ENCODE results near the gene CYP1A1.
"Not testable (repeated sequence)": the region's sequence is repeated elsewhere in the genome, so short reads cannot be mapped to it uniquely, and the experiment has no call there.

CYP1A1 gene

DNA sequence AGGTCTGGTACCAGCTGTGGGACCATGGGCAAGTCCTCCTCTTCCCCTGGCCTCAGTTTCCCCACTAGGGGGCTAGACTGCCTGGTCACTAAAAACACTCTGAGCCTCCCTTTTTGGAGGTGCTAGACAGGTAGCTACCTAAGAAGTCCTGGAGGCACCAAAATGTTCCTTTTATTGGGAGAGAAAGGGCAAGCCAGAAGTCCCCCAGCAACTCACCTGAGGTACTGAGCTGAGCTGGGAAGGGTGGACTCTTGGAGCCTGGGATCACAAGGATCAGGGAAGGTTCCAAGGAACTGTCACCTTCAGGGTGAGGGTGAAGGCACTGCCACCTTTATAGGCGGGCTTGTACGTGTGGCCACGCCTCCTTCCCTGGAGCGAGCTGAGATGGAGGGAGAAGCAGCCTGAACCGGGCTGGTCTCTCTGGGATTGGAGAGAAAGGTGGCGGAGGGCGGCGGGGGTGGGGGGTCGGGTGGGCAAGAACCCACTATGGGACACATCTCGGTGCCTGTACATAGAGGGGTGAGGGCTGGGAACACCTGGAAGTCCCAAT is at the start of gene CYP1A1:
Gene CYP1A1, minus strand, starts transcription at position 304 of the 550 bp plus-strand sequence. CDS start 2,431 bp downstream, outside the sequence.
- DNase-seq (ENCODE audit: low spot score): peak; percentile 14

DNA sequence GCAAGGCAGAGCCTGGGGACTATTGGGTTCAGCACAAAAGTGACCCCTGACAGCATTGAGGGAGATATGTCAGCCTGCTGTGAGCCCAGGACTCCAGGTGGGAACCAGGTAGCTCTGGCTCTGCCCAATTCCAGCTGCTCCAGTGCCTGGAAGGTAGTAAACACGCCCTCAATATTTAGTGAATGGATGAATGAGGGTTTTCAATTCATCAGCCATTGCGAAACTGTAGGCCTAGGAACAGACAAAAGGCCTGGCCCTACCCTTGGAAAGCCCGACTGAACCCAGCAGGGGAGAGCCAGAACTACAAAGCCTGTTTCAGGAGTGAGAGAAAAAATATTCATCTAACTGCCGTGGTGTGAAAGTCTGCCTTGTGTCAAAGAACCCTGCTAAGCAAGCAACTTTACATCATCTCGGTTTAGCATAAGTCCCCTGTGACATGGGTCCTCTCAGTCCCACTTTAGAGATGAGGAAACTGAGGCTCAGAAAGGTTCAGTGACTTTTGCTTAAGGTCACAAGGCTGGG is 48.5 kb upstream of the CYP1A1 start:
- DNase-seq (ENCODE audit: low spot score): no peak

DNA sequence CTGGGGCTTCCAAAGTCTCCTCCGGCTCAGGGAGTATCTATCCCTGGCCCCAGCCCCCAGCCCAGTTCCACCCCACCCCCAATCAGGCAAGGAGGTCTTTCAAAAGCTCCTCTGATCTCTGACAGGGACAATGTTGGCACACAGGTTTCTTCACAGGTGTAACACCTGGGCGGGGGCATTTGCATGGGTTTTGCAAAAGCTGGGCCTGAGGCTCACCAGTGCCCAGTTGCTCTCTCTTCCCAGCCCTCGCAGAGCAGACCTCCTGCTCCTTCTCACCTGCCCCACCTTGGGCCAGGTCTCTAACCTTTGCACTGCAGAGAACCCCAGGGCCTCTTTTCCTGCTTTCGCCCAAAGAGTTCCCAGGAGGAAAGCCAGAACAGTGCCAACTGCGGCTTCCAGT is 48.0 kb upstream of the CYP1A1 start:
- no peak for DNase-seq (ENCODE audit: low spot score)

GRCh38 chr15:74770211-74770903 is 45.0 kb upstream of the CYP1A1 start:
- DNase-seq (ENCODE audit: low spot score): no peak

- no peak for DNase-seq (ENCODE audit: low spot score)
Measured at GRCh38 chr15:74769463-74770025, 44.2 kb upstream of the CYP1A1 start.

GRCh38 chr15:74768771-74769342 is 43.5 kb upstream of the CYP1A1 start:
- DNase-seq (ENCODE audit: low spot score): peak; percentile 68

GRCh38 chr15:74768099-74768770 is 42.9 kb upstream of the CYP1A1 start:
- no peak for DNase-seq (ENCODE audit: low spot score)

- no peak for DNase-seq (ENCODE audit: low spot score)
Measured at GRCh38 chr15:74767167-74768098, 42.1 kb upstream of the CYP1A1 start.

DNA sequence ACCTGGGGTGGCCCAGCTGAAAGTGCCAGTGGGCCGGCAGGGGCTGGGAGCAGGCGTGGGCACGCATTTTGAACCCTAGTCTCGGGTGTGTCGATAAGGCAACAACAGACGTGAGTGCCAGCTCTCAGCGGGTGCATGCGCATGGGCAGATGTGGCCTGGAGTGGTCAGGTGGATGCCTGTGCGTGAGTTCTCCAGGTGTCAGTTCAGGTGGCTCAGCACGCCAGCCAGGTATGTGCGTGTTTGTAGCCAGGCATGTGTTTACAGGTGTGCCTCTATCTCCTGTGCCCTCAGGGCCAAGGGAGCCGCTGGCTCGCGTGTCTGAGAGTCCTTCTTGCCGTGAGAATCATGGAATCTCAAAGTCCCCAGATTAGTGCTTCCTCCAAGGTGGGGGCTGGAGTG is 38.1 kb upstream of the CYP1A1 start:
- no peak for DNase-seq (ENCODE audit: low spot score)

- DNase-seq (ENCODE audit: low spot score): no peak
Measured at GRCh38 chr15:74762791-74763150, 37.4 kb upstream of the CYP1A1 start.

- DNase-seq (ENCODE audit: low spot score): no peak
Measured at GRCh38 chr15:74758736-74759135, 33.4 kb upstream of the CYP1A1 start.

- no peak for DNase-seq (ENCODE audit: low spot score)
Measured at GRCh38 chr15:74754593-74755215, 29.4 kb upstream of the CYP1A1 start.

DNA sequence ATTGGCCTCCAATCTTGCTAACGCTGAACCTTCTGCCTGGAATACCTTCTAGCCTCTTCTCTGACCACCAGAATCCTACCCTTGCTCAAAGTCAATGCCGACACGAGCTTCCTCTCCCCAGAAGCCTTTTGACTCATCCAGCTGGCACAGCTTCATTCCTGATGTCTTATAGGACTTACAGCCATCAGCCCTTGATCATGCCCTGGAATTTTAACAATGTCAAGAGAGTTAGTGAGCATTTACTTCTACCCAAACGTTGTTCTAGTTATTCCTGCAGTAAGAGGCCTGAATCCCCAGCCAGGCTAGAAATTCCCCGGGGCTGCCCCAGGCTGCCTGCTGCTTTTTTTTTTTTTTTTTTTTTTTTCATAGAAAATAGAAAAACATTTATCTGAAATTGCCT is 27.2 kb upstream of the CYP1A1 start:
- DNase-seq (ENCODE audit: low spot score): no peak

GRCh38 chr15:74752011-74752410 is 26.7 kb upstream of the CYP1A1 start:
- DNase-seq (ENCODE audit: low spot score): no peak

DNA sequence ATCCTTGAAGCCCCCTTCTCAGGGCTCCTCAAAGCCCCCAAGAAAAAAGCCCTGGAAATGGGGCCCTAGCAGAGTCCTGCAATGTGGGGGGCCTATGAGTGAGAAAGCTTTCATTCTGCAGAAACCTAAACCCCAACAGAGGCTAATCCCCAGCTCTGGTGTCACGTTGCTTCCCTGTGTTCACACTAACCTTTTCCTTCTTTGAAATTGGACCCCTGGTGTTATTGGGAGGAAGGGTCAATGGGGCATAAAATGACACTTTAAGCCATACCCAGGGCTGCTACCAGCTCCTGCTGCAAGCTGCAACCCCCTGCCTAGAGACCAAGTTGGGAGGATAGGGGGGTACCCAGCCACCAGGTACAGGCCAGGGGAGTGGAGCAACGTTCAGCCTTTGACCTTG is 25.4 kb upstream of the CYP1A1 start:
- DNase-seq (ENCODE audit: low spot score): no peak

DNA sequence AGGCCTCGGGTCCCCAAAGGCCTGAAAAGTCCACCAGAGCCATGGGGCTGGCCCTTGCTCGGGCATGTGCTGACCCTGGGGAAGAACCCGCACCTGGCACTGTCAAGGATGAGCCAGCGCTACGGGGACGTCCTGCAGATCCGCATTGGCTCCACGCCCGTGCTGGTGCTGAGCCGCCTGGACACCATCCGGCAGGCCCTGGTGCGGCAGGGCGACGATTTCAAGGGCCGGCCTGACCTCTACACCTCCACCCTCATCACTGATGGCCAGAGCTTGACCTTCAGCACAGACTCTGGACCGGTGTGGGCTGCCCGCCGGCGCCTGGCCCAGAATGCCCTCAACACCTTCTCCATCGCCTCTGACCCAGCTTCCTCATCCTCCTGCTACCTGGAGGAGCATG is 24.5 kb upstream of the CYP1A1 start:
- no peak for DNase-seq (ENCODE audit: low spot score)

DNA sequence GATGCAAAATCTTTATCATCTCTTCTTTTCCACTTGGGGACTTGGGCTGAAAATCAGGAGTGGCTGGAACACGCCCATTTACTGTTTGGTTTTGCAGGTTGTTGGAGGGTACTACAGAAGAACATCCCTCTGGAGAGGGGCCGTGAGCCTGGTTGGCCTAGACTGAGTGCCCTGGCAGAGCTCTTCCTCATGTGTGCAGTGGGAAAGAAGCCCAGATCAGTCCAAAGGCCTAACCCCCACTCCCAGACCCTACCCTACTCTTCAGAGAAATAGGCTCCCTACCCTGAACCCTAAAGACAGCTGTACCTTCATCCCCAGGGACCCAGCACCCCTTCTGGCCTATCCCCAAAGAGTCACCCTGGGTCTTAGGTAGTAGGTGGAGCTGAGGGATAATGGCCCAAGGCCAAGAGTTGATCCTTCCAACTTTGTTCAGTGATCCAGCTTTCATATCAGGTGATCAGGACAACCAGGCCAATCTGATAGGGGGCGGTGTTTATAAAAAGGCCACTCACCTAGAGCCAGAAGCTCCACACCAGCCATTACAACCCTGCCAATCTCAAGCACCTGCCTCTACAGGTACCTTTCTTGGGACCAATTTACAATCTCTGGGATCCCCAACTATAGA is 23.1 kb upstream of the CYP1A1 start, which contains the start of gene CYP1A2:
Gene CYP1A2, plus strand, starts transcription at position 524 of the 625 bp plus-strand sequence. CDS start 894 bp downstream, outside the sequence.
- no peak for DNase-seq (ENCODE audit: low spot score)

GRCh38 chr15:74746389-74746788 is 21.1 kb upstream of the CYP1A1 start:
- no peak for DNase-seq (ENCODE audit: low spot score)

DNA sequence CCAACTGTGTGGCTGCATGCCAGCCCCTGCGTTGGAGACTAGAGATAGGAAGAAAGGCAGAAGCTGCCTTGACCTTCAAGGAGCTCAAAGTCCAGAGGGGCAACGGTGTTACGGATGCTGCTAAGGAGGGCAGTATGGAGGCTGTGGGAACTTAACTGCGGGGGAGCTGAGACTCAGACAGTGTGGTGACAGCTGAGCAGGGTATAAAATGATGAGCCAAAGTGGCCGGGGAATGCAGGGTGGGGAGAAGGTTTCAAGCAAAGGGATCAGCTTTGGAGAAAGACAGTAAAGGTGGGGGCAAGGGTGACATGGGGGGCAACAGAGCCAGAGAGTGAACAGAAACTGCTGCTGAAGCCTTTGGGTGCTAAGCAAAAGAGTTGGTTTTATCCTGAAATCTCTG is 17.1 kb upstream of the CYP1A1 start:
- no peak for DNase-seq (ENCODE audit: low spot score)

GRCh38 chr15:74738239-74738638 is 12.9 kb upstream of the CYP1A1 start:
- not testable (repeated sequence) for DNase-seq (ENCODE audit: low spot score)

Data from CD4-positive, alpha-beta T cell treated with Interleukin-15 for 4 hours (primary cell).